Panc1 (cell line): ENCODE data around the gene PCYT2. TPM values are rescaled to one million over a fixed set of nuclear protein-coding genes. Genes with fewer than 3 reads are reported as not detected.
A peak's percentile ranks its signal among the peaks of the same experiment; 100 is the strongest.
"Not testable (repeated sequence)": the region's sequence is repeated elsewhere in the genome, so short reads cannot be mapped to it uniquely, and the experiment has no call there.

Experiments
- ATAC-seq: fragments of 200-7000 bp; cut with Tn5 transposase; 2 replicates; pipeline ENCODE4 v1.9.1; 2020; ENCODE audit warnings: mild to moderate bottlenecking, moderate library complexity
- BruUV-seq: library from RNA; stranded (reverse); fragments of 400-500 nt; replicated peaks from 2 replicates; lab custom pipeline; 2021; lab: Mats Ljungman, UMichigan
- CTCF ChIA-PET: fragments of 300-600 bp; sonication (Branson Sonifier 250); formaldehyde crosslinking; loops from one replicate; lab custom pipeline; 2022; ENCODE audit warnings: antibody characterized with exemption; lab: Charles Lee
- POLR2A ChIA-PET: fragments of 300-600 bp; sonication (Branson Sonifier 250); formaldehyde crosslinking; loops from one replicate; lab custom pipeline; 2022; ENCODE audit warnings: antibody characterized with exemption; lab: Charles Lee
- DNase-seq: peaks from one replicate; pipeline ENCODE4 v3.0.0-alpha.2; 2010; ENCODE audit warnings: low read depth, low spot score
- H3K27ac ChIP-seq: 2 replicates; pipeline ENCODE4 v1.5.1; 2011; ENCODE audit warnings: mild to moderate bottlenecking, low read length, inconsistent platforms
- H3K27me3 ChIP-seq: fragments of 200-500 bp; sonication (Bioruptor generic); 2 replicates; pipeline ENCODE4 v1.6.0; 2014; ENCODE audit warnings: low read length, inconsistent platforms; ENCODE audit not compliant: control insufficient read depth, insufficient read depth
- H3K36me3 ChIP-seq: fragments of 200-500 bp; sonication (Bioruptor generic); 2 replicates; pipeline ENCODE4 v1.5.1; 2014; ENCODE audit warnings: inconsistent platforms, mild to moderate bottlenecking, low read length, moderate library complexity; ENCODE audit not compliant: control insufficient read depth, insufficient read depth
- H3K4me1 ChIP-seq: 2 replicates; pipeline ENCODE4 v1.5.1; 2011; ENCODE audit warnings: inconsistent platforms, mild to moderate bottlenecking, low read length, moderate library complexity; ENCODE audit not compliant: control insufficient read depth, insufficient read depth
- H3K4me3 ChIP-seq, 2 experiments: 2 replicates each; pipeline ENCODE4 v1.5.1; 2011 to 2012; ENCODE audit warnings: low read depth in 2 of 2, low read length in 2 of 2, mild to moderate bottlenecking in 2 of 2, inconsistent platforms in 1 of 2, moderate library complexity in 1 of 2
- H3K9me3 ChIP-seq: fragments of 200-500 bp; sonication (Bioruptor generic); 2 replicates; pipeline ENCODE4 v1.5.1; 2014; ENCODE audit warnings: low read depth, mild to moderate bottlenecking, inconsistent platforms, low read length, moderate library complexity; ENCODE audit not compliant: control insufficient read depth, insufficient read depth
- CTCF ChIP-seq: fragments of 450-650 bp; IDR thresholded peaks from 2 replicates; pipeline ENCODE4 v1.5.1; 2017; ENCODE audit warnings: mild to moderate bottlenecking
- POLR2AphosphoS5 ChIP-seq: IDR thresholded peaks from 2 replicates; pipeline ENCODE4 v1.6.1; 2012; ENCODE audit warnings: mild to moderate bottlenecking, low read depth, low read length, moderate library complexity
- REST ChIP-seq, 2 experiments: IDR thresholded peaks; 2 replicates each; pipeline ENCODE4 v1.6.1; 2011 to 2012; ENCODE audit warnings: low read depth in 2 of 2, control low read depth in 1 of 2, low read length in 1 of 2, mild to moderate bottlenecking in 1 of 2, moderate library complexity in 1 of 2; ENCODE audit not compliant: insufficient read depth in 1 of 2
- SIN3A ChIP-seq: IDR thresholded peaks from 2 replicates; pipeline ENCODE4 v1.6.1; 2012; ENCODE audit warnings: low read depth, mild to moderate bottlenecking, low read length, moderate library complexity, borderline replicate concordance; ENCODE audit not compliant: insufficient read depth
- TCF7L2 ChIP-seq: IDR thresholded peaks from 2 replicates; pipeline ENCODE4 v1.6.1; 2011; ENCODE audit warnings: mild to moderate bottlenecking, low read depth, low read length, inconsistent platforms
- in situ Hi-C: cut with HindIII; loops from 2 replicates; pipeline ENCODE4 v1.10.0; 2016; ENCODE audit warnings: low sequenced_read_pairs, low pct_unique_long_range_greater_than_20kb
- intact Hi-C: fragments of 100-400 bp; cut with micrococcal nuclease; formaldehyde crosslinking; loops from one replicate; pipeline ENCODE4 v1.10.0; 2022; ENCODE audit not compliant: unreplicated experiment
- total RNA-seq: library from RNA; stranded (reverse); gene quantifications from one replicate; pipeline ENCODE4 v1.2.1, GENCODE V29; 2021; ENCODE audit not compliant: unreplicated experiment

Gene PCYT2
- total RNA-seq, 1 experiment from 2014 or later = 91.2 TPM

- H3K27ac ChIP-seq = peak overlapping the region; percentile 56
- BruUV-seq = no TSS peak
- peaks cover 54% of the 10 kb centered on the region for H3K4me1 ChIP-seq
- POLR2A ChIA-PET = no interaction called here
- no peaks in the 10 kb centered on the region for H3K27me3 ChIP-seq
- in situ Hi-C loops = no loop called here
- CTCF ChIA-PET = interaction anchor here (0.6 to 0.7 kb wide), 2 partner anchors 69 to 103 kb away, joined by 4 to 7 read pairs; partner anchors contain the start of gene CENPX
- no peak for DNase-seq
- no peak for ATAC-seq
- TF ChIP-seq TCF7L2 = no peak
- TF ChIP-seq CTCF = no peak
- TF ChIP-seq POLR2AphosphoS5 = no peak
- no peak for TF ChIP-seq SIN3A
- no peak for TF ChIP-seq REST (IDR thresholded peaks at IDR 0.05; ENCODE audit: insufficient read depth in 1 of 2, low read depth in 2 of 2, low read length in 1 of 2)
- H3K4me3 ChIP-seq = no peak overlapping the region
- H3K9me3 ChIP-seq = no peaks in the 10 kb centered on the region
- intact Hi-C loops = no loop called here
- peaks cover 16% of the 10 kb centered on the region for H3K36me3 ChIP-seq
Observed at GRCh38 chr17:81918832-81919545, 7.8 kb upstream of the PCYT2 start.

GRCh38 chr17:81918333-81918669 is 7.1 kb upstream of the PCYT2 start:
- DNase-seq = not testable (repeated sequence)
- peaks cover 16% of the 10 kb centered on the region for H3K36me3 ChIP-seq

More at GRCh38 chr17:81918333-81918669, 7.1 kb upstream of the PCYT2 start:
- H3K27ac ChIP-seq = peak overlapping the region; percentile 56
- CTCF ChIA-PET, in situ Hi-C loops, intact Hi-C loops, H3K27me3 ChIP-seq, BruUV-seq, POLR2A ChIA-PET, H3K9me3 ChIP-seq: not testable (repeated sequence)
- H3K4me1 ChIP-seq = peaks cover 49% of the 10 kb centered on the region
- H3K4me3 ChIP-seq = peak overlapping the region; percentile 72 to 80
- peak; percentile 48 for ATAC-seq
